SK-N-SH (cell line): ENCODE measurements around the gene BCL6B. TPM values are rescaled to one million over a fixed set of nuclear protein-coding genes. Genes with fewer than 3 reads are reported as not detected.
A peak's percentile ranks its signal among the peaks of the same experiment; 100 is the strongest.

Source experiments
- CTCF ChIA-PET: fragments of 300-600, 350-600 bp; formaldehyde crosslinking; extraction: SDS; loops from one replicate; lab custom pipeline; 2021; lab: Yijun Ruan, JAX
- POLR2A ChIA-PET: fragments of 350-600 bp; sonication (Branson Sonifier 250); formaldehyde crosslinking; extraction: SDS; loops from one replicate; lab custom pipeline; 2020; ENCODE audit warnings: antibody characterized with exemption, inconsistent platforms; lab: Yijun Ruan, JAX
- DNase-seq: peaks from one replicate; pipeline ENCODE4 v3.0.0; 2012
- H2AFZ ChIP-seq: fragments of 200-600 bp; sonication (generic); 2 replicates; pipeline ENCODE4 v1.8.1; 2016; ENCODE audit warnings: antibody characterized with exemption, mild to moderate bottlenecking, low read depth
- H3F3A ChIP-seq: fragments of 200-600 bp; sonication (generic); replicated peaks from 2 replicates; pipeline ENCODE3; 2016; ENCODE audit warnings: antibody characterized with exemption, mild to moderate bottlenecking; ENCODE audit not compliant: insufficient read depth
- H3K27ac ChIP-seq, 2 experiments: fragments of 200-500 bp in 1 of 2; fragments of 200-600 bp in 1 of 2; sonication (Bioruptor generic) in 1 of 2; sonication (generic), shearing (Covaris generic) in 1 of 2; 2 replicates each; pipeline versions ENCODE4 v1.5.1 to v1.6.1; 2014 to 2016; ENCODE audit warnings: low read depth in 2 of 2, inconsistent platforms in 1 of 2, low read length in 1 of 2, mild to moderate bottlenecking in 1 of 2, mixed read lengths in 1 of 2
- H3K27me3 ChIP-seq: fragments of 200-600 bp; sonication (generic), shearing (Covaris generic); 2 replicates; pipeline ENCODE4 v1.6.1; 2016; ENCODE audit warnings: mixed run types; ENCODE audit not compliant: insufficient read depth
- H3K36me3 ChIP-seq, 2 experiments: fragments of 200-500 bp in 1 of 2; fragments of 200-600 bp in 1 of 2; sonication (Bioruptor generic) in 1 of 2; sonication (generic) in 1 of 2; replicated peaks in 1 of 2; 2 replicates each; pipeline versions ENCODE3 to v1.5.1; 2014 to 2016; ENCODE audit warnings: low read length in 1 of 2, mild to moderate bottlenecking in 1 of 2; ENCODE audit not compliant: insufficient read depth in 2 of 2, control insufficient read depth in 1 of 2
- H3K4me1 ChIP-seq, 2 experiments: fragments of 200-500 bp in 1 of 2; fragments of 200-600 bp in 1 of 2; sonication (Bioruptor generic) in 1 of 2; sonication (generic), shearing (Covaris generic) in 1 of 2; 2 replicates each; pipeline versions ENCODE4 v1.5.1 to v1.6.1; 2014 to 2016; ENCODE audit warnings: low read depth in 1 of 2, low read length in 1 of 2, mixed run types in 1 of 2; ENCODE audit not compliant: insufficient read depth in 2 of 2, control insufficient read depth in 1 of 2
- H3K4me2 ChIP-seq: fragments of 200-600 bp; sonication (generic), shearing (Covaris generic); 2 replicates; pipeline ENCODE4 v1.6.1; 2017; ENCODE audit warnings: mixed run types
- H3K4me3 ChIP-seq, 2 experiments: fragments of 200-500 bp in 1 of 2; fragments of 200-600 bp in 1 of 2; sonication (Bioruptor generic) in 1 of 2; sonication (generic), shearing (Covaris generic) in 1 of 2; 2 replicates each; pipeline versions ENCODE4 v1.5.1 to v1.8.1; 2014 to 2016; ENCODE audit warnings: low read depth in 2 of 2, inconsistent platforms in 1 of 2, low read length in 1 of 2, mild to moderate bottlenecking in 1 of 2, mixed read lengths in 1 of 2, moderate library complexity in 1 of 2
- H3K79me2 ChIP-seq: fragments of 200-600 bp; sonication (generic); 2 replicates; pipeline ENCODE4 v1.8.1; 2017; ENCODE audit warnings: mild to moderate bottlenecking; ENCODE audit not compliant: insufficient read depth
- H3K9ac ChIP-seq: fragments of 200-600 bp; sonication (generic); 2 replicates; pipeline ENCODE4 v1.6.1; 2017; ENCODE audit warnings: mixed run types
- H3K9me2 ChIP-seq: fragments of 200-600 bp; sonication (generic); 2 replicates; pipeline ENCODE4 v1.6.1; 2017; ENCODE audit warnings: mixed run types
- H3K9me3 ChIP-seq: fragments of 200-600 bp; sonication (generic); 2 replicates; pipeline ENCODE4 v1.6.1; 2017; ENCODE audit warnings: mixed run types, mild to moderate bottlenecking, moderate library complexity
- H4K20me1 ChIP-seq: fragments of 200-600 bp; sonication (generic); 2 replicates; pipeline ENCODE4 v1.6.1; 2017; ENCODE audit warnings: mild to moderate bottlenecking, mixed run types; ENCODE audit not compliant: insufficient read depth
- ELF1 ChIP-seq: IDR thresholded peaks from 2 replicates; pipeline ENCODE4 v1.4.0; 2012
- EZH2phosphoT487 ChIP-seq: fragments of 200-600 bp; sonication (generic); IDR thresholded peaks from 2 replicates; pipeline ENCODE4 v1.6.1; 2017; ENCODE audit warnings: low read depth, mixed run types, mild to moderate bottlenecking, antibody characterized with exemption, moderate library complexity, borderline replicate concordance
- FOXM1 ChIP-seq: IDR thresholded peaks from 2 replicates; pipeline ENCODE4 v1.4.0; 2012; ENCODE audit warnings: low read depth, mild to moderate bottlenecking
- GABPA ChIP-seq: IDR thresholded peaks from 2 replicates; pipeline ENCODE4 v1.4.0; 2012; ENCODE audit warnings: low read depth, mild to moderate bottlenecking
- MAX ChIP-seq: IDR thresholded peaks from 2 replicates; pipeline ENCODE4 v1.4.0; 2012; ENCODE audit warnings: low read depth
- PBX3 ChIP-seq: IDR thresholded peaks from 2 replicates; pipeline ENCODE4; 2012
- POLR2AphosphoS5 ChIP-seq: IDR thresholded peaks from 2 replicates; pipeline ENCODE4 v1.6.1; 2012; ENCODE audit warnings: low read depth, low read length
- RAD21 ChIP-seq: IDR thresholded peaks from 2 replicates; pipeline ENCODE4 v1.6.1; 2012; ENCODE audit warnings: mild to moderate bottlenecking, low read length
- RCOR1 ChIP-seq: fragments of 150-350 bp; IDR thresholded peaks from 2 replicates; pipeline ENCODE4 v1.6.1; 2017; ENCODE audit warnings: antibody characterized with exemption, low read length
- RFX5 ChIP-seq: IDR thresholded peaks from 2 replicates; pipeline ENCODE4 v1.6.1; 2012; ENCODE audit warnings: mild to moderate bottlenecking, improper control_type of control experiment, low read length
- TAF1 ChIP-seq: IDR thresholded peaks from 2 replicates; pipeline ENCODE4 v1.6.1; 2012; ENCODE audit warnings: low read depth, mild to moderate bottlenecking, low read length, moderate library complexity, borderline replicate concordance
- TCF12 ChIP-seq: IDR thresholded peaks from 2 replicates; pipeline ENCODE4 v1.4.0; 2012
- TEAD4 ChIP-seq: IDR thresholded peaks from 2 replicates; pipeline ENCODE4 v1.4.0; 2012; ENCODE audit warnings: mild to moderate bottlenecking, borderline replicate concordance; ENCODE audit not compliant: insufficient read depth
- YY1 ChIP-seq: IDR thresholded peaks from 2 replicates; pipeline ENCODE4 v1.4.0; 2012; ENCODE audit warnings: low read depth, mild to moderate bottlenecking
- ZBTB33 ChIP-seq: IDR thresholded peaks from 2 replicates; pipeline ENCODE4 v1.4.0; 2012; ENCODE audit warnings: low read depth, borderline replicate concordance
- WGBS: methylation state at CpG from one replicate; pipeline ENCODE4 v1.1.6; 2017; ENCODE audit warnings: low lambda C conversion rate; 5-methylcytosine and 5-hydroxymethylcytosine counted together
- polyA plus RNA-seq, 3 experiments: library from polyadenylated mRNA; depleted of rRNA; stranded (reverse); fragments of >200 nt; gene quantifications; 2 replicates each; pipeline ENCODE4 v1.2.3, GENCODE V29; 2012
- TF ChIP-seq, protein P1 (sequence below): fragments of 150-350 bp; IDR thresholded peaks from 2 replicates; pipeline ENCODE4 v1.6.1; 2016; ENCODE audit warnings: mild to moderate bottlenecking, low read depth, low read length
- TF ChIP-seq, protein P2 (sequence below): fragments of 150-350 bp; IDR thresholded peaks from 2 replicates; pipeline ENCODE4 v1.6.1; 2017; ENCODE audit warnings: antibody characterized with exemption, low read length, low read depth, borderline replicate concordance
- TF ChIP-seq, protein P3 (sequence below): IDR thresholded peaks from 2 replicates; pipeline ENCODE4 v1.4.0; 2012; ENCODE audit warnings: low read depth, borderline replicate concordance

Gene BCL6B
- polyA plus RNA-seq, 1 of the 3 experiments (the other 2 are of a cell fraction), result 0.02 TPM

GRCh38 chr17:7034955-7035590, 12.2 kb downstream of the BCL6B start:
- H3K9me2 ChIP-seq, result no peaks in the 10 kb centered on the region
- H4K20me1 ChIP-seq, result no peaks in the 10 kb centered on the region
- peak overlapping the region; percentile 95 for H3K4me2 ChIP-seq
- H3K4me1 ChIP-seq, result peaks cover 4 to 11% of the 10 kb centered on the region in 2 experiments; a peak in 2 of 4 replicates
- peaks cover 6% of the 10 kb centered on the region for H3F3A ChIP-seq
- H3K79me2 ChIP-seq, result no peaks in the 10 kb centered on the region
- H3K9me3 ChIP-seq, result no peaks in the 10 kb centered on the region
- H3K9ac ChIP-seq, result peak overlapping the region; percentile 75
- CTCF ChIA-PET, result interaction anchor here (0.8 to 2.0 kb wide), 5 partner anchors 9 to 102 kb away, joined by 3 to 14 read pairs (median 6); partner anchors contain the start of gene SLC16A11
- WGBS, result 23% methylated on average over 7 of the region's 7 CpGs
- peak overlapping the region; percentile 45 to 71; a peak in 3 of 4 replicates for H3K27ac ChIP-seq
- peak overlapping the region; percentile 96 for H2AFZ ChIP-seq
- no peaks in the 10 kb centered on the region for H3K27me3 ChIP-seq
- TF ChIP-seq GABPA, result 0 out of 2 replicates have a peak, but pooled peaks have one; percentile 20
- TF ChIP-seq TEAD4, result no peak
- TF ChIP-seq, protein P1, sequence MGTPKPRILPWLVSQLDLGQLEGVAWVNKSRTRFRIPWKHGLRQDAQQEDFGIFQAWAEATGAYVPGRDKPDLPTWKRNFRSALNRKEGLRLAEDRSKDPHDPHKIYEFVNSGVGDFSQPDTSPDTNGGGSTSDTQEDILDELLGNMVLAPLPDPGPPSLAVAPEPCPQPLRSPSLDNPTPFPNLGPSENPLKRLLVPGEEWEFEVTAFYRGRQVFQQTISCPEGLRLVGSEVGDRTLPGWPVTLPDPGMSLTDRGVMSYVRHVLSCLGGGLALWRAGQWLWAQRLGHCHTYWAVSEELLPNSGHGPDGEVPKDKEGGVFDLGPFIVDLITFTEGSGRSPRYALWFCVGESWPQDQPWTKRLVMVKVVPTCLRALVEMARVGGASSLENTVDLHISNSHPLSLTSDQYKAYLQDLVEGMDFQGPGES, result no peak
- no peak for TF ChIP-seq YY1
- no peak for TF ChIP-seq TCF12
- TF ChIP-seq, all 33 proteins: peak for 1
- no peaks in the 10 kb centered on the region for H3K36me3 ChIP-seq
- peak overlapping the region; percentile 76 to 80 for H3K4me3 ChIP-seq
- no peak for DNase-seq
- POLR2A ChIA-PET, result interaction anchor here (0.7 to 1.6 kb wide), 6 partner anchors 10 to 652 kb away, joined by 3 to 8 read pairs (median 3); no protein-coding TSS in a partner anchor

- peak within 1 kb of the TSS; percentile 76 to 80 for H3K4me3 ChIP-seq
- peak; percentile 99 for DNase-seq
- peak within 1 kb of the TSS; percentile 75 for H3K9ac ChIP-seq
- H3K27me3 ChIP-seq, result no peaks in the 10 kb centered on the region
- 2% methylated on average over 35 of the region's 52 CpGs for WGBS
- H3K79me2 ChIP-seq, result no peaks in the 10 kb centered on the region
- H2AFZ ChIP-seq, result peak within 1 kb of the TSS; percentile 96
- H3K9me2 ChIP-seq, result no peaks in the 10 kb centered on the region
- peak within 1 kb of the TSS; percentile 45 to 72; a peak in 3 of 4 replicates for H3K27ac ChIP-seq
- no peaks in the 10 kb centered on the region for H4K20me1 ChIP-seq
- H3K4me1 ChIP-seq, result peaks cover 4 to 11% of the 10 kb centered on the region in 2 experiments; a peak in 2 of 4 replicates
- peaks cover 6% of the 10 kb centered on the region for H3F3A ChIP-seq
- POLR2A ChIA-PET, result interaction anchor here (0.7 to 1.6 kb wide), 7 partner anchors 9 to 651 kb away, joined by 3 to 8 read pairs (median 3); partner anchors contain the start of gene SLC16A11
- no peaks in the 10 kb centered on the region for H3K36me3 ChIP-seq
- no peaks in the 10 kb centered on the region for H3K9me3 ChIP-seq
- CTCF ChIA-PET, result interaction anchor here (0.8 to 2.0 kb wide), 6 partner anchors 8 to 125 kb away, joined by 3 to 14 read pairs (median 4); partner anchors contain the start of gene SLC16A11
- peak within 1 kb of the TSS; percentile 95 for H3K4me2 ChIP-seq
- TF ChIP-seq ELF1 (peak; percentile 51), TAF1 (peak; percentile 49; the same call in 1 of the 2 replicates), RCOR1 (0 out of 2 replicates have a peak, but pooled peaks have one; percentile 4), PBX3 (no peak), RFX5 (0 out of 2 replicates have a peak, but pooled peaks have one; percentile 45), EZH2phosphoT487 (no peak), FOXM1 (no peak), MAX (peak; percentile 82), ZBTB33 (no peak), POLR2AphosphoS5 (peak; percentile 89), RAD21 (no peak), YY1 (peak; percentile 31; the same call in 1 of the 2 replicates)
- TF ChIP-seq, protein P2, sequence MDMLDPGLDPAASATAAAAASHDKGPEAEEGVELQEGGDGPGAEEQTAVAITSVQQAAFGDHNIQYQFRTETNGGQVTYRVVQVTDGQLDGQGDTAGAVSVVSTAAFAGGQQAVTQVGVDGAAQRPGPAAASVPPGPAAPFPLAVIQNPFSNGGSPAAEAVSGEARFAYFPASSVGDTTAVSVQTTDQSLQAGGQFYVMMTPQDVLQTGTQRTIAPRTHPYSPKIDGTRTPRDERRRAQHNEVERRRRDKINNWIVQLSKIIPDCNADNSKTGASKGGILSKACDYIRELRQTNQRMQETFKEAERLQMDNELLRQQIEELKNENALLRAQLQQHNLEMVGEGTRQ, result peak; percentile 92
- TF ChIP-seq, protein P3, sequence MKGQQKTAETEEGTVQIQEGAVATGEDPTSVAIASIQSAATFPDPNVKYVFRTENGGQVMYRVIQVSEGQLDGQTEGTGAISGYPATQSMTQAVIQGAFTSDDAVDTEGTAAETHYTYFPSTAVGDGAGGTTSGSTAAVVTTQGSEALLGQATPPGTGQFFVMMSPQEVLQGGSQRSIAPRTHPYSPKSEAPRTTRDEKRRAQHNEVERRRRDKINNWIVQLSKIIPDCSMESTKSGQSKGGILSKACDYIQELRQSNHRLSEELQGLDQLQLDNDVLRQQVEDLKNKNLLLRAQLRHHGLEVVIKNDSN, result peak; percentile 97
These were observed 12.9 kb downstream of the BCL6B start, which contains the start of gene SLC16A13 for GRCh38 chr17:7035591-7036368. TSS of gene SLC16A13 (plus strand) at chr17:7036015. CDS start at chr17:7036383, 368 bp downstream.
